LoVo (cell line): Measurements from ENCODE around the gene CCDC154.

Source experiments
- DNase-seq: peaks from one replicate; pipeline ENCODE4 v3.0.0-alpha.2; 2016; ENCODE audit warnings: low spot score

CCDC154 gene

GRCh38 chr16:1414532-1415260 lies 29.7 kb downstream of the CCDC154 start, which contains the start of gene UNKL:
Gene UNKL, minus strand, starts transcription at chr16:1414704. Its CDS starts 13 bp downstream, at chr16:1414691.
- peak; percentile 58 for DNase-seq

- peak; percentile 45 for DNase-seq
These were observed 30.4 kb downstream of the CCDC154 start for GRCh38 chr16:1413684-1414531.

- DNase-seq = no peak
These were observed 31.5 kb downstream of the CCDC154 start for GRCh38 chr16:1412847-1413246.

- peak; percentile 87 for DNase-seq
These were observed 36.1 kb downstream of the CCDC154 start for GRCh38 chr16:1408171-1408837.

GRCh38 chr16:1407753-1408152 lies 36.6 kb downstream of the CCDC154 start:
- no peak for DNase-seq

- no peak for DNase-seq
These were observed 40.6 kb downstream of the CCDC154 start for GRCh38 chr16:1403733-1404132.

- DNase-seq = no peak
These were observed 41.3 kb downstream of the CCDC154 start for GRCh38 chr16:1403036-1403435.

GRCh38 chr16:1401758-1402154 lies 42.6 kb downstream of the CCDC154 start:
- no peak for DNase-seq

- no peak for DNase-seq
These were observed 43.1 kb downstream of the CCDC154 start for GRCh38 chr16:1401061-1401757.

GRCh38 chr16:1398826-1399581 lies 45.4 kb downstream of the CCDC154 start:
- no peak for DNase-seq

- no peak for DNase-seq
These were observed 46.0 kb downstream of the CCDC154 start for GRCh38 chr16:1398351-1398750.

GRCh38 chr16:1397779-1398178 lies 46.6 kb downstream of the CCDC154 start:
- no peak for DNase-seq

- no peak for DNase-seq
These were observed 48.8 kb downstream of the CCDC154 start for GRCh38 chr16:1395444-1396031.

- DNase-seq = no peak
These were observed 49.9 kb downstream of the CCDC154 start for GRCh38 chr16:1394367-1394951.

GRCh38 chr16:1393613-1394176 lies 50.7 kb downstream of the CCDC154 start:
- DNase-seq = no peak

GRCh38 chr16:1392826-1393225 lies 51.5 kb downstream of the CCDC154 start:
- no peak for DNase-seq

GRCh38 chr16:1390239-1390779 lies 54.0 kb downstream of the CCDC154 start:
- DNase-seq = no peak

- no peak for DNase-seq
These were observed 54.6 kb downstream of the CCDC154 start for GRCh38 chr16:1389762-1390161.

GRCh38 chr16:1387331-1387730 lies 57.0 kb downstream of the CCDC154 start:
- no peak for DNase-seq

GRCh38 chr16:1385232-1385631 lies 59.1 kb downstream of the CCDC154 start:
- DNase-seq = no peak
